ENCODE measurements around the gene ID3. TPM values are rescaled to one million over a fixed set of nuclear protein-coding genes. Genes with fewer than 3 reads are reported as not detected.

The ID3 gene
- total and polyA plus RNA-seq, 9 of the 15 experiments (the other 6 are each of a cell fraction or from before 2014, with no cell fraction given): 6.8 to 59.8 (median 23.5) TPM

DNA sequence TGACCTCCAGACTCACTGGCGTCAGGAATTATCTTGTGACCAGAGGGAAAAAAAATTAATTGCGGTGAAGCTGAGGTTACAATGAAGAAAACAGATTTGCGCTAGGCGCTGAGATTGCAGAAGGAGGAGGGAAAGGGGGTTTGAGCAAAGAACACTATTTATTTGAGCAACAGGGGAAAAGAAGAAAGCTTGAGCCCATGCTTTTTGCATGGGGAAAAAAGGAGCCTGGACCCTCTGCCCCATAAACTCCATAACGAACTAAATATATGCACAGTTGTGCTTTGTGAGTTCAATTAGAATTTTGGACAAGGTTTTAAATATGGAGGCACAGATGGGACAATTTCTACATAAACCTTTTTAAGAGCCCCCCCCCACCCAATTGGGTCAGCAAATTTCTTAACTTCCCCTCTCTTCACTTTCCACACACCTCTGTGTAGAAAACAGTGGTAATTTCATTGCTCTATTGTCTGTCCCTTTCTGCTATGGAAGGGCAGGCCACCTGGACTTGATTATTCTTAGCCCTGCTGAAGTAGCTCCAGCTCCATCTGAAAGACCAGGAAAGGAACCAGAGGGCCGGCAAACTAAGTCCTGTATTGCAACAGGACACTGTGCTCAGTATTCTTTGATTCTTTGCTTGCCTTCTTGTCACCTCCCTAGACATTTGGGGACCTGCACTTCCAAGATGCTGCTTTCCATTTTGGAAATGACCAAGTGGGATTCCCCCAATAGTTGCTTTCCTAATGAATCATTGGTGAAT is 862 bp upstream of the ID3 start:
- CTCF ChIA-PET (ENCODE audit: low intra/inter-chr PET ratio): no interaction called here
- H3K27ac ChIP-seq (ENCODE audit: extremely low read depth, low read depth, low read length): no peak overlapping the region; the same call in 2 of the 3 replicates
- no peak overlapping the region for H2AFZ ChIP-seq (ENCODE audit: low read depth, low read length)
- POLR2A ChIA-PET: interaction anchor here (0.6 to 3.9 kb wide), 11 partner anchors 9 to 131 kb away, joined by 3 to 29 read pairs (median 4); partner anchors contain the start of gene RPL11
- H3K27me3 ChIP-seq (ENCODE audit: control insufficient read depth in 2 of 2, insufficient read depth in 2 of 2, low read length in 2 of 2): no peaks in the 10 kb centered on the region
- no peak for ATAC-seq
- peaks cover 40% of the 10 kb centered on the region for H3K79me2 ChIP-seq (ENCODE audit: control insufficient read depth, insufficient read depth, low read length)
- DNase-seq (ENCODE audit: extremely low read depth in 1 of 4, low spot score in 3 of 4): no peak
- intact Hi-C loops (cut with micrococcal nuclease) (loop anchor here (5.0 kb wide), 2 partner anchors 37 to 182 kb away; partner anchors contain the start of gene ELOA), in situ Hi-C loops (cut with MboI) (no loop called here)
- no peaks in the 10 kb centered on the region for H3K9me3 ChIP-seq (replicated peaks; ENCODE audit: control insufficient read depth, insufficient read depth, low read depth, low read length)
- peak overlapping the region; percentile 12; the same call in 1 of the 2 replicates for H3K4me2 ChIP-seq (ENCODE audit: insufficient read depth, low read length)
- H3K9ac ChIP-seq (ENCODE audit: insufficient read depth in 1 of 2, low read depth in 2 of 2, low read length in 2 of 2): peak overlapping the region; percentile 9 to 95; a peak in 1 of 4 replicates
- H3K4me3 ChIP-seq: peak overlapping the region; percentile 74
- no peak for FAIRE-seq
- no TSS peak for BruUV-seq (replicated peaks)
- peaks cover 19% of the 10 kb centered on the region for H3K36me3 ChIP-seq (ENCODE audit: control insufficient read depth, insufficient read depth, low read length)
- 10% methylated on average over 6 of the region's 6 CpGs for WGBS (ENCODE audit: insufficient coverage, low coverage, missing lambda C conversion rate)
- H3K9me1 ChIP-seq (ENCODE audit: control insufficient read depth, insufficient read depth, low read length): no peaks in the 10 kb centered on the region
- H3K4me1 ChIP-seq (replicated peaks in 1 of 2; ENCODE audit: control insufficient read depth in 2 of 2, insufficient read depth in 2 of 2, low read length in 2 of 2): peaks cover 53 to 68% of the 10 kb centered on the region in 2 experiments
- H4K20me1 ChIP-seq (replicated peaks; ENCODE audit: control insufficient read depth, insufficient read depth, low read length): no peaks in the 10 kb centered on the region
- TF ChIP-seq, protein P1, sequence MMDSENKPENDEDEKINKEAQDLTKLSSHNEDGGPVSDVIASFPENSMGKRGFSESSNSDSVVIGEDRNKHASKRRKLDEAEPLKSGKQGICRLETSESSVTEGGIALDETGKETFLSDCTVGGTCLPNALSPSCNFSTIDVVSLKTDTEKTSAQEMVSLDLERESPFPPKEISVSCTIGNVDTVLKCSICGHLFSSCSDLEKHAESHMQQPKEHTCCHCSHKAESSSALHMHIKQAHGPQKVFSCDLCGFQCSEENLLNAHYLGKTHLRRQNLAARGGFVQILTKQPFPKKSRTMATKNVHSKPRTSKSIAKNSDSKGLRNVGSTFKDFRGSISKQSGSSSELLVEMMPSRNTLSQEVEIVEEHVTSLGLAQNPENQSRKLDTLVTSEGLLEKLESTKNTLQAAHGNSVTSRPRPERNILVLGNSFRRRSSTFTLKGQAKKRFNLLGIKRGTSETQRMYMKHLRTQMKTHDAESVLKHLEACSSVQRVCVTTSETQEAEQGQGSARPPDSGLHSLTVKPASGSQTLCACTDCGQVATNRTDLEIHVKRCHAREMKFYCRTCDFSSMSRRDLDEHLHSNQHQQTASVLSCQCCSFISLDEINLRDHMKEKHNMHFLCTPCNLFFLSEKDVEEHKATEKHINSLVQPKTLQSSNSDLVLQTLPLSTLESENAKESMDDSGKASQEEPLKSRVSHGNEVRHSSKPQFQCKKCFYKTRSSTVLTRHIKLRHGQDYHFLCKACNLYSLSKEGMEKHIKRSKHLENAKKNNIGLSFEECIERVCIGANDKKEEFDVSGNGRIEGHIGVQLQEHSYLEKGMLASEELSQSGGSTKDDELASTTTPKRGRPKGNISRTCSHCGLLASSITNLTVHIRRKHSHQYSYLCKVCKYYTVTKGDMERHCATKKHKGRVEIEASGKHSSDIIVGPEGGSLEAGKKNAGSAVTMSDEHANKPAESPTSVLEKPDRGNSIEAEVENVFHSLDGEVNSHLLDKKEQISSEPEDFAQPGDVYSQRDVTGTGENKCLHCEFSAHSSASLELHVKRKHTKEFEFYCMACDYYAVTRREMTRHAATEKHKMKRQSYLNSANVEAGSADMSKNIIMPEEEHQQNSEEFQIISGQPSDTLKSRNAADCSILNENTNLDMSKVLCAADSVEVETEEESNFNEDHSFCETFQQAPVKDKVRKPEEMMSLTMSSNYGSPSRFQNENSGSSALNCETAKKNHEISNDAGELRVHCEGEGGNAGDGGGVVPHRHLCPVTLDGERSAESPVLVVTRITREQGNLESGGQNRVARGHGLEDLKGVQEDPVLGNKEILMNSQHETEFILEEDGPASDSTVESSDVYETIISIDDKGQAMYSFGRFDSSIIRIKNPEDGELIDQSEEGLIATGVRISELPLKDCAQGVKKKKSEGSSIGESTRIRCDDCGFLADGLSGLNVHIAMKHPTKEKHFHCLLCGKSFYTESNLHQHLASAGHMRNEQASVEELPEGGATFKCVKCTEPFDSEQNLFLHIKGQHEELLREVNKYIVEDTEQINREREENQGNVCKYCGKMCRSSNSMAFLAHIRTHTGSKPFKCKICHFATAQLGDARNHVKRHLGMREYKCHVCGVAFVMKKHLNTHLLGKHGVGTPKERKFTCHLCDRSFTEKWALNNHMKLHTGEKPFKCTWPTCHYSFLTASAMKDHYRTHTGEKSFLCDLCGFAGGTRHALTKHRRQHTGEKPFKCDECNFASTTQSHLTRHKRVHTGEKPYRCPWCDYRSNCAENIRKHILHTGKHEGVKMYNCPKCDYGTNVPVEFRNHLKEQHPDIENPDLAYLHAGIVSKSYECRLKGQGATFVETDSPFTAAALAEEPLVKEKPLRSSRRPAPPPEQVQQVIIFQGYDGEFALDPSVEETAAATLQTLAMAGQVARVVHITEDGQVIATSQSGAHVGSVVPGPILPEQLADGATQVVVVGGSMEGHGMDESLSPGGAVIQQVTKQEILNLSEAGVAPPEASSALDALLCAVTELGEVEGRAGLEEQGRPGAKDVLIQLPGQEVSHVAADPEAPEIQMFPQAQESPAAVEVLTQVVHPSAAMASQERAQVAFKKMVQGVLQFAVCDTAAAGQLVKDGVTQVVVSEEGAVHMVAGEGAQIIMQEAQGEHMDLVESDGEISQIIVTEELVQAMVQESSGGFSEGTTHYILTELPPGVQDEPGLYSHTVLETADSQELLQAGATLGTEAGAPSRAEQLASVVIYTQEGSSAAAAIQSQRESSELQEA (IDR thresholded peaks at IDR 0.05; ENCODE audit: low read depth): no peak
- TF ChIP-seq ZNF584 (CRISPR knock-in tag; IDR thresholded peaks at IDR 0.05; ENCODE audit: low read depth): no peak
- TF ChIP-seq ZNF778 (CRISPR knock-in tag; IDR thresholded peaks at IDR 0.05): no peak
- TF ChIP-seq ASH1L (IDR thresholded peaks at IDR 0.05; ENCODE audit: borderline replicate concordance, low read depth, partially characterized antibody): no peak
- no peak; a peak in 1 of 4 replicates for TF ChIP-seq KDM1A (IDR thresholded peaks at IDR 0.05)
- no peak for TF ChIP-seq POLR2AphosphoS5 (IDR thresholded peaks at IDR 0.05; ENCODE audit: control insufficient read depth, insufficient read depth, low read depth, low read length)
- TF ChIP-seq MTA2 (IDR thresholded peaks at IDR 0.05; ENCODE audit: low read depth): no peak
- TF ChIP-seq RBFOX2 (IDR thresholded peaks at IDR 0.05; ENCODE audit: low read depth, low read length): no peak
- TF ChIP-seq MCM2 (IDR thresholded peaks at IDR 0.05; ENCODE audit: low read depth): no peak
- TF ChIP-seq ZSCAN29 (IDR thresholded peaks at IDR 0.05): no peak
- no peak for TF ChIP-seq FOXJ2 (tag; IDR thresholded peaks at IDR 0.05)
- no peak for TF ChIP-seq ZNF140 (CRISPR knock-in tag; IDR thresholded peaks at IDR 0.05)
